ENCODE results near the gene C6orf163. TPM values are rescaled to one million over a fixed set of nuclear protein-coding genes. Genes with fewer than 3 reads are reported as not detected.

C6orf163 gene
- total RNA-seq, 4 donors from 2014 or later: 2.2 to 4.5 (median 3.3) TPM

DNA sequence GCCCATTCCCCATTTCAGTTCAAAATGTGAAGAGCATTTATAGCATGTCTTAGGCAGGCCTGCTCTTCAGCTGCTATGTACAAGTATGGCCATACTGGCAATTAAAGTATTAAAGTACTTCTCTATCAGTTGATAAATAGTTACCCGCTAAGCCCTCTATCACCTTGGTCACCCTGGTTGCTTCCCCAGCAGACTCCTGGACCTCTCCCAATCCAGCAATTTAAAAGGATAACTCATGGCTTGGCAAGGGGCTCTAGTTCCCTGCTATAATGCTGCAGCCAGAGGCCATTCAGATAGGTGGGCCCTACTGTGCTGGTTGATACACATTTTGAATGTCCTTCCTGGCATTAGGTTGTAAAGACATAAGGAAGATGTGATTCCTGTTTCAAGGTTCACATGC, 7.0 kb downstream of the C6orf163 start:
- H3K9me3 ChIP-seq: no peaks in the 10 kb centered on the region
- DNase-seq (ENCODE audit: low spot score in 2 of 2): no peak
- H3K4me3 ChIP-seq: no peak overlapping the region
- no peaks in the 10 kb centered on the region for H3K27me3 ChIP-seq
- H3K36me3 ChIP-seq: no peaks in the 10 kb centered on the region
- H3K4me1 ChIP-seq: no peaks in the 10 kb centered on the region
- WGBS, 2 donors: 100% methylated on average over 1 of the region's 1 CpG
- H3K27ac ChIP-seq: no peak overlapping the region
- TF ChIP-seq POLR2A (IDR thresholded peaks at IDR 0.05): no peak
- TF ChIP-seq, protein P1, sequence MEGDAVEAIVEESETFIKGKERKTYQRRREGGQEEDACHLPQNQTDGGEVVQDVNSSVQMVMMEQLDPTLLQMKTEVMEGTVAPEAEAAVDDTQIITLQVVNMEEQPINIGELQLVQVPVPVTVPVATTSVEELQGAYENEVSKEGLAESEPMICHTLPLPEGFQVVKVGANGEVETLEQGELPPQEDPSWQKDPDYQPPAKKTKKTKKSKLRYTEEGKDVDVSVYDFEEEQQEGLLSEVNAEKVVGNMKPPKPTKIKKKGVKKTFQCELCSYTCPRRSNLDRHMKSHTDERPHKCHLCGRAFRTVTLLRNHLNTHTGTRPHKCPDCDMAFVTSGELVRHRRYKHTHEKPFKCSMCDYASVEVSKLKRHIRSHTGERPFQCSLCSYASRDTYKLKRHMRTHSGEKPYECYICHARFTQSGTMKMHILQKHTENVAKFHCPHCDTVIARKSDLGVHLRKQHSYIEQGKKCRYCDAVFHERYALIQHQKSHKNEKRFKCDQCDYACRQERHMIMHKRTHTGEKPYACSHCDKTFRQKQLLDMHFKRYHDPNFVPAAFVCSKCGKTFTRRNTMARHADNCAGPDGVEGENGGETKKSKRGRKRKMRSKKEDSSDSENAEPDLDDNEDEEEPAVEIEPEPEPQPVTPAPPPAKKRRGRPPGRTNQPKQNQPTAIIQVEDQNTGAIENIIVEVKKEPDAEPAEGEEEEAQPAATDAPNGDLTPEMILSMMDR (IDR thresholded peaks at IDR 0.05): no peak
- no peak for TF ChIP-seq EP300 (IDR thresholded peaks at IDR 0.05)

DNA sequence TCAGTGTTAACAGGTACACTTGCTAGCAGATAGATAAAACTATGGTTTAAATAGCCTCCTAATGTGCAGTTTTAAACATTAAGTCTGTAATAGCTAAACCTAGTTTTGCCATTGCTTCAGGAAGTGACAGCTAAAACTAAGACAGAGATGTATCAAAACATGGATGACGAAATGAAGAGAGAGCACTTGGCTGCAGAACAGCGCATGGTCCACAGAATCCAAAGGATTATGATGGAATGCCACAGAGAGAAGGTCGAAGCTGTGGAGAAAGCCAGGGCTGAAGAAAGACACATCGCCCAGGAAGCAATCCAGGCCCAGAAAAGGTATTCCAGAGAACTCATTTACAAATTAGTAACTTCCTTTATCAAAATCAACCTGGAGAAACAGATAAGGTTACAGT, 11.6 kb downstream of the C6orf163 start:
- Histone ChIP-seq H3K4me3 (no peak overlapping the region), H3K9me3 (no peaks in the 10 kb centered on the region), H3K27ac (no peak overlapping the region), H3K36me3 (peaks cover 0 to 13% (median 0%) of the 10 kb centered on the region in 3 donors), H3K4me1 (no peaks in the 10 kb centered on the region), H3K27me3 (no peaks in the 10 kb centered on the region)
- WGBS, 2 donors: 94 to 95% methylated on average over 4 of the region's 4 CpGs
- DNase-seq (ENCODE audit: low spot score in 2 of 2): no peak
- no peak for TF ChIP-seq POLR2A (IDR thresholded peaks at IDR 0.05)
- TF ChIP-seq, protein P1 (IDR thresholded peaks at IDR 0.05): no peak

DNA sequence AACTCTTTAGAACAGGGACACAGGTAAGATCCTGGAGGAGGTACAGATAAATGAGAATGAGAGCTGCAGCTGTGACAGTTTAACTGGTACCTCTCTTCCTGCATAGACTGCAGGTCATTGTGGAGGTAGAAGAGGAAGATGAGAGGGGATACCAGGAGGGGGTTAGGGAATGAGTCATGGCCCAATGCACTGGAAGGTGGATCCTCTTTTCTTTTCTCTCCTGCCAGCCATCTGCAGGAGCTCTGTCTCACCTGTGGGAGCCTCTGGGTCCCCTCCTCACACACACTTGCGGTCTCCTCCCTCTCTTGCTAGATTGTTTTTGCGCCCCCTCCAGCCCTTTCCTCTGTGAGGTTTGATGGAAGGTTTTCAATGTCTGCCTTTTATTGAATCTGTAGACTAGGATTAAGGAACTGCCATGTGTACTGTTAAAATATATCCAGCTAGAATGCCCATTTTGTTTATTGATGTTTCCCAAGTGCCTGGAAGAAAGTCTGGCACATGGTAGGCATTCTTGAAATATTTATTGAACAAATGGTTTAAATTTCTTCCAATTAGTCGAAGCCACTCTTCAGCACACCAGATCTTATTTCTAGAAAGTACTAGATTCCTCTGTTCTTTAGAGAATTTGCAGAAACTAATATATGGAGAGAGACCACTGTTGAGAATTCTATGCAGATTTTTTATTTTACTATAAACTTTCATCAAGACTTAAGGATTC, 13.0 kb downstream of the C6orf163 start:
- Histone ChIP-seq H3K4me1 (no peaks in the 10 kb centered on the region), H3K9me3 (no peaks in the 10 kb centered on the region), H3K4me3 (no peak overlapping the region), H3K27ac (no peak overlapping the region), H3K36me3 (peaks cover 0 to 22% (median 0%) of the 10 kb centered on the region in 3 donors), H3K27me3 (no peaks in the 10 kb centered on the region)
- DNase-seq (ENCODE audit: low spot score in 2 of 2): no peak
- TF ChIP-seq, protein P1 (IDR thresholded peaks at IDR 0.05): no peak
- TF ChIP-seq POLR2A (IDR thresholded peaks at IDR 0.05) (no peak), EP300 (IDR thresholded peaks at IDR 0.05) (no peak)
- 79% methylated on average over 3 of the region's 3 CpGs for WGBS, 2 donors

DNA sequence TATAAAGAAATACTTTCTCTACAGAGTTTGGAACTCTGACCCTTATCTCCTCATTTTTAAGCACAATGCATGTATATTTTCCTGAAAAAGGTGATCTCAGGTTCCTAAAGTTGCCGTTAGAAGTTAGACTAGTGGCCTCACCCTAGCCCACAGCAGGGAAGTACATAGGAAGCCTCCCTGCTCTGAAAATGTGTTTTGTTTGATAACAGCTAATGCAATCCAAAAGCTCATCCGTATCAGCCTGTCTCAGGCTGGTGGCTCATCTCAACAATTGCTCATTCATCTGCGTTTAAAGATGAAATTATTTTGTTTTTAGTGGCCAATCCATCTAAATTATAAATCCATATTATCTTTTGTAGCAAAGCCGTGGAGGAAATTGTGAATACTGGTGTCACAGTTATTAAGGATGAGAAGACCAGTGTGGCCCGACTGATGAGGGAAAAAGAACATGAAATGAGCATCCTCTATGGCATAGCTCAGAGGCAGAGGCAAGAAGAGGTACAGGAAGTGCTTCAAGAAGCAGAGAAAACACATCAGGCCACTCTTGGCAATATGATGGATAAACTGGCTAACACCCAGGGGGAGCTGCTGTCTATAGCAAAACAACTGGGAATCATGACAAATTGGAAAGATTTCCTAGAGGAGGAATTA, 20.1 kb downstream of the C6orf163 start:
- Histone ChIP-seq H3K4me1 (no peaks in the 10 kb centered on the region), H3K9me3 (peaks cover 0 to 13% (median 0%) of the 10 kb centered on the region in 4 donors), H3K27ac (no peak overlapping the region), H3K36me3 (peaks cover 0 to 13% (median 0%) of the 10 kb centered on the region in 3 donors), H3K4me3 (no peak overlapping the region), H3K27me3 (no peaks in the 10 kb centered on the region)
- 72 to 79% methylated on average over 5 of the region's 5 CpGs for WGBS, 2 donors
- DNase-seq (ENCODE audit: low spot score in 2 of 2): no peak
- TF ChIP-seq POLR2A (IDR thresholded peaks at IDR 0.05): no peak
- no peak for TF ChIP-seq EP300 (IDR thresholded peaks at IDR 0.05)
- TF ChIP-seq, protein P1 (IDR thresholded peaks at IDR 0.05): no peak

All from tibial nerve (tissue), 4 donors.